Esophagus muscularis mucosa (tissue), 3 donors: ENCODE results near the gene MTUS2.

Experiments
- CTCF ChIP-seq, 3 experiments: fragments of 200-600 bp in 2 of 3; fragments of 450-650 bp in 1 of 3; sonication (generic) in 2 of 3; IDR thresholded peaks; one replicate each; pipeline ENCODE4 v1.5.1; 2017 to 2019; ENCODE audit warnings: antibody characterized with exemption in 3 of 3, mild to moderate bottlenecking in 2 of 3, moderate library complexity in 1 of 3
- POLR2A ChIP-seq: fragments of 450-650 bp; IDR thresholded peaks from one replicate; pipeline ENCODE4 v1.6.1; 2017; ENCODE audit warnings: antibody characterized with exemption, moderate library complexity, mild to moderate bottlenecking, low read depth
- POLR2AphosphoS5 ChIP-seq, 2 donors: sonication (generic); formaldehyde crosslinking; IDR thresholded peaks; one replicate each; pipeline ENCODE4 v1.6.1; 2017; ENCODE audit warnings: antibody characterized with exemption in 2 of 2

- TF ChIP-seq CTCF (IDR thresholded peaks at IDR 0.05): no peak
- no peak for TF ChIP-seq POLR2A
- TF ChIP-seq POLR2AphosphoS5 (IDR thresholded peaks at IDR 0.05): no peak
These were observed 204.6 kb downstream of the MTUS2 start for GRCh38 chr13:29024783-29025182.
